ENCODE results near the gene GNAT1. TPM values are rescaled to one million over a fixed set of nuclear protein-coding genes. Genes with fewer than 3 reads are reported as not detected.

GNAT1 gene
- total RNA-seq, 1 donor = not detected

GRCh38 chr3:50218448-50218847, 27.0 kb downstream of the GNAT1 start:
- no peak for TF ChIP-seq CTCF (IDR thresholded peaks at IDR 0.05; ENCODE audit: insufficient read depth, low read length)
- H3K4me3 ChIP-seq (ENCODE audit: low read depth, low read length) = no peak overlapping the region
- DNase-seq (ENCODE audit: low read depth) = no peak

- no peak for TF ChIP-seq CTCF (IDR thresholded peaks at IDR 0.05; ENCODE audit: insufficient read depth, low read length)
- DNase-seq (ENCODE audit: low read depth) = no peak
- no peak overlapping the region for H3K4me3 ChIP-seq (ENCODE audit: low read depth, low read length)
Observed at GRCh38 chr3:50219285-50219684, 27.9 kb downstream of the GNAT1 start.

- no peak for DNase-seq (ENCODE audit: low read depth)
- H3K4me3 ChIP-seq (ENCODE audit: low read depth, low read length) = no peak overlapping the region
- TF ChIP-seq CTCF (IDR thresholded peaks at IDR 0.05; ENCODE audit: insufficient read depth, low read length) = no peak
Observed at GRCh38 chr3:50220109-50220508, 28.7 kb downstream of the GNAT1 start.

- no peak for DNase-seq (ENCODE audit: low read depth)
- no peak for TF ChIP-seq CTCF (IDR thresholded peaks at IDR 0.05; ENCODE audit: insufficient read depth, low read length)
- no peak overlapping the region for H3K4me3 ChIP-seq (ENCODE audit: low read depth, low read length)
Observed at GRCh38 chr3:50221051-50221410, 29.6 kb downstream of the GNAT1 start.

GRCh38 chr3:50221411-50222168, 30.2 kb downstream of the GNAT1 start:
- no peak for TF ChIP-seq CTCF (IDR thresholded peaks at IDR 0.05; ENCODE audit: insufficient read depth, low read length)
- no peak for DNase-seq (ENCODE audit: low read depth)

GRCh38 chr3:50222169-50222528, 30.7 kb downstream of the GNAT1 start:
- no peak for TF ChIP-seq CTCF (IDR thresholded peaks at IDR 0.05; ENCODE audit: insufficient read depth, low read length)

More at GRCh38 chr3:50221411-50222168, 30.2 kb downstream of the GNAT1 start:
- H3K4me3 ChIP-seq (ENCODE audit: low read depth, low read length) = no peak overlapping the region

GRCh38 chr3:50224639-50225038, 33.2 kb downstream of the GNAT1 start:
- no peak overlapping the region for H3K4me3 ChIP-seq (ENCODE audit: low read depth, low read length)
- TF ChIP-seq CTCF (IDR thresholded peaks at IDR 0.05; ENCODE audit: insufficient read depth, low read length) = no peak

More at GRCh38 chr3:50222169-50222528, 30.7 kb downstream of the GNAT1 start:
- no peak for DNase-seq (ENCODE audit: low read depth)
- H3K4me3 ChIP-seq (ENCODE audit: low read depth, low read length) = no peak overlapping the region

More at GRCh38 chr3:50224639-50225038, 33.2 kb downstream of the GNAT1 start:
- no peak for DNase-seq (ENCODE audit: low read depth)
